Endothelial cell of umbilical vein (primary cell): ENCODE results near the gene ETV3. TPM values are rescaled to one million over a fixed set of nuclear protein-coding genes. Genes with fewer than 3 reads are reported as not detected.

Source experiments
- BruUV-seq: library from RNA; stranded (reverse); fragments of 400-500 nt; replicated peaks from 2 replicates; lab custom pipeline; 2021; lab: Mats Ljungman, UMichigan
- CTCF ChIA-PET: fragments of 300-600, 350-600 bp; sonication (Branson Sonifier 250); formaldehyde crosslinking; loops from one replicate; lab custom pipeline; 2021; ENCODE audit warnings: antibody characterized with exemption, inconsistent platforms; lab: Charles Lee
- POLR2A ChIA-PET: fragments of 300-600, 350-600 bp; sonication (Branson Sonifier 250); formaldehyde crosslinking; loops from one replicate; lab custom pipeline; 2021; ENCODE audit warnings: antibody characterized with exemption, inconsistent platforms; lab: Charles Lee
- DNase-seq: peaks from one replicate; pipeline ENCODE4 v3.0.0-alpha.2; 2011; ENCODE audit warnings: low read depth, low spot score
- FAIRE-seq: peaks from 2 replicates; lab custom pipeline; 2011; peaks lifted over from hg19 to GRCh38; lab: Jason Lieb, UNC
- H2AFZ ChIP-seq: 2 replicates; pipeline ENCODE4 v1.6.0; 2012; ENCODE audit warnings: low read depth, low read length, control low read depth, inconsistent platforms
- H3K27ac ChIP-seq: 2 replicates; pipeline ENCODE4 v1.5.1; 2011; ENCODE audit warnings: low read depth, mild to moderate bottlenecking, control low read depth, low read length, moderate library complexity; ENCODE audit not compliant: insufficient read depth
- H3K27me3 ChIP-seq, 2 experiments: 2 replicates each; pipeline versions ENCODE4 v1.6.0 to v1.6.1; 2011; ENCODE audit warnings: low read length in 2 of 2, mixed read lengths in 1 of 2; ENCODE audit not compliant: control insufficient read depth in 2 of 2, insufficient read depth in 2 of 2
- H3K36me3 ChIP-seq, 2 experiments: 2 replicates in 1 of 2; 3 replicates in 1 of 2; pipeline ENCODE4 v1.5.1; 2011; ENCODE audit warnings: low read length in 2 of 2, mild to moderate bottlenecking in 1 of 2, moderate library complexity in 1 of 2; ENCODE audit not compliant: control insufficient read depth in 2 of 2, insufficient read depth in 2 of 2; ENCODE audit errors: extremely low read depth in 1 of 2
- H3K4me1 ChIP-seq: 3 replicates; pipeline ENCODE4 v1.5.1; 2011; ENCODE audit warnings: mild to moderate bottlenecking, low read length; ENCODE audit not compliant: control insufficient read depth, insufficient read depth; ENCODE audit errors: extremely low read depth
- H3K4me2 ChIP-seq: 2 replicates; pipeline ENCODE4 v1.6.1; 2011; ENCODE audit warnings: low read length, control low read depth, mixed read lengths; ENCODE audit not compliant: insufficient read depth
- H3K4me3 ChIP-seq, 3 experiments: fragments of 200-600 bp in 1 of 3; sonication (generic), shearing (Covaris generic) in 1 of 3; replicated peaks in 1 of 3; 2 replicates each; pipeline ENCODE4 v1.5.1; 2011 to 2016; ENCODE audit warnings: control low read depth in 3 of 3, low read length in 3 of 3, mild to moderate bottlenecking in 2 of 3, inconsistent platforms in 1 of 3, low read depth in 1 of 3, moderate library complexity in 1 of 3; ENCODE audit not compliant: insufficient read depth in 1 of 3
- H3K79me2 ChIP-seq: 2 replicates; pipeline ENCODE4 v1.6.0; 2012; ENCODE audit warnings: low read length, inconsistent platforms; ENCODE audit not compliant: control insufficient read depth, insufficient read depth
- H3K9ac ChIP-seq: replicated peaks from 2 replicates; pipeline ENCODE3; 2011; ENCODE audit warnings: low read length, control low read depth; ENCODE audit not compliant: insufficient read depth; ENCODE audit errors: extremely low read depth
- H3K9me1 ChIP-seq: replicated peaks from 3 replicates; pipeline ENCODE4 v1.6.0; 2011; ENCODE audit warnings: mild to moderate bottlenecking, low read length; ENCODE audit not compliant: control insufficient read depth, insufficient read depth; ENCODE audit errors: extremely low read depth
- H3K9me3 ChIP-seq: replicated peaks from 2 replicates; pipeline ENCODE4 v1.5.1; 2012; ENCODE audit warnings: low read length, inconsistent platforms; ENCODE audit not compliant: control insufficient read depth, insufficient read depth
- H4K20me1 ChIP-seq: replicated peaks from 2 replicates; pipeline ENCODE3; 2011; ENCODE audit warnings: mild to moderate bottlenecking, low read length; ENCODE audit not compliant: control insufficient read depth, insufficient read depth; ENCODE audit errors: extremely low read depth
- EZH2 ChIP-seq: IDR thresholded peaks from 2 replicates; pipeline ENCODE4 v1.6.1; 2012; ENCODE audit warnings: borderline replicate concordance, low read depth, mild to moderate bottlenecking, moderate library complexity, low read length, inconsistent platforms; ENCODE audit not compliant: severe bottlenecking
- FOS ChIP-seq: IDR thresholded peaks from 2 replicates; pipeline ENCODE4 v1.6.1; 2011; ENCODE audit warnings: mild to moderate bottlenecking, low read length, moderate library complexity, borderline replicate concordance; ENCODE audit not compliant: insufficient read depth
- JUN ChIP-seq: IDR thresholded peaks from 2 replicates; pipeline ENCODE4 v1.6.1; 2011; ENCODE audit warnings: borderline replicate concordance, low read depth; ENCODE audit not compliant: insufficient read length, insufficient read depth
- MYC ChIP-seq: IDR thresholded peaks from one replicate; pipeline ENCODE4 v1.6.1; 2011; ENCODE audit warnings: mild to moderate bottlenecking, low read depth, low read length
- POLR2A ChIP-seq: IDR thresholded peaks from 2 replicates; pipeline ENCODE4 v1.6.1; 2012; ENCODE audit warnings: low read depth, mild to moderate bottlenecking, control low read depth, low read length
- POLR2AphosphoS5 ChIP-seq: IDR thresholded peaks from 2 replicates; pipeline ENCODE4 v1.6.1; 2012; ENCODE audit warnings: low read depth, mild to moderate bottlenecking, control low read depth, low read length, moderate library complexity; ENCODE audit not compliant: insufficient read depth
- dilution Hi-C: fragments of 300-500 bp; cut with MboI; formaldehyde crosslinking; loops from one replicate; pipeline ENCODE4 v1.15.0; 2019; ENCODE audit warnings: low sequenced_read_pairs; ENCODE audit not compliant: extremely low pct_ligation_motif_present
- intact Hi-C: fragments of 100-400 bp; cut with micrococcal nuclease; formaldehyde crosslinking; loops from one replicate; pipeline ENCODE4 v1.10.0; 2022
- polyA plus RNA-seq, 4 experiments: library from polyadenylated mRNA; depleted of rRNA in 3 of 4; stranded (reverse) in 3 of 4; unstranded in 1 of 4; fragments of >200 nt; gene quantifications; 2 replicates each; pipeline versions ENCODE4 v1.2.1 to v1.2.3, GENCODE V29; 2011 to 2012; ENCODE audit warnings: missing spikeins in 1 of 4
- total RNA-seq: library from RNA; stranded (reverse); gene quantifications from 2 replicates; pipeline ENCODE4 v1.2.3, GENCODE V29; 2021
- TF ChIP-seq, protein P1 (sequence below), 2 donors: IDR thresholded peaks; 1 replicate in 1 of 2; 2 replicates in 1 of 2; pipeline ENCODE4 v1.5.1; 2011; ENCODE audit warnings: low read length in 2 of 2, mild to moderate bottlenecking in 2 of 2, moderate library complexity in 2 of 2, control low read depth in 1 of 2, inconsistent platforms in 1 of 2, low read depth in 1 of 2; ENCODE audit not compliant: insufficient read depth in 1 of 2; ENCODE audit errors: extremely low read depth in 1 of 2

ETV3 gene
- total and polyA plus RNA-seq, 2 donors (not counting 3 experiments of a cell fraction or from before 2014, with no cell fraction given), result 6.8 to 22.3 TPM

GRCh38 chr1:157137408-157138219 is 581 bp downstream of the ETV3 start:
- Histone ChIP-seq H3K4me3 (peak overlapping the region; percentile 92 to 99 (median 96)), H3K4me2 (peak overlapping the region; percentile 91), H3K27ac (peak overlapping the region; percentile 84), H3K9ac (peak overlapping the region; percentile 94), H3K9me3 (no peaks in the 10 kb centered on the region), H4K20me1 (peaks cover 6% of the 10 kb centered on the region), H3K9me1 (no peaks in the 10 kb centered on the region), H2AFZ (peak overlapping the region; percentile 36), H3K79me2 (peaks cover 30% of the 10 kb centered on the region), H3K4me1 (peaks cover 21% of the 10 kb centered on the region), H3K36me3 (peaks cover 16 to 27% of the 10 kb centered on the region in 2 experiments), H3K27me3 (no peaks in the 10 kb centered on the region)
- intact Hi-C loops, result loop anchor here (1.0 kb wide), 2 partner anchors 18 to 47 kb away; no protein-coding TSS in a partner anchor
- FAIRE-seq (peak; percentile 63), DNase-seq (peak; percentile 32)
- POLR2A ChIA-PET, result interaction anchor here (2.2 kb wide), 1 partner anchor 17 kb away, joined by 7 read pairs; no protein-coding TSS in a partner anchor
- BruUV-seq, result no TSS peak
- CTCF ChIA-PET, result interaction anchor here (1.1 to 7.3 kb wide), 5 partner anchors 16 to 189 kb away, joined by 3 to 96 read pairs (median 4); no protein-coding TSS in a partner anchor
- TF ChIP-seq FOS, result no peak
- TF ChIP-seq, protein P1, sequence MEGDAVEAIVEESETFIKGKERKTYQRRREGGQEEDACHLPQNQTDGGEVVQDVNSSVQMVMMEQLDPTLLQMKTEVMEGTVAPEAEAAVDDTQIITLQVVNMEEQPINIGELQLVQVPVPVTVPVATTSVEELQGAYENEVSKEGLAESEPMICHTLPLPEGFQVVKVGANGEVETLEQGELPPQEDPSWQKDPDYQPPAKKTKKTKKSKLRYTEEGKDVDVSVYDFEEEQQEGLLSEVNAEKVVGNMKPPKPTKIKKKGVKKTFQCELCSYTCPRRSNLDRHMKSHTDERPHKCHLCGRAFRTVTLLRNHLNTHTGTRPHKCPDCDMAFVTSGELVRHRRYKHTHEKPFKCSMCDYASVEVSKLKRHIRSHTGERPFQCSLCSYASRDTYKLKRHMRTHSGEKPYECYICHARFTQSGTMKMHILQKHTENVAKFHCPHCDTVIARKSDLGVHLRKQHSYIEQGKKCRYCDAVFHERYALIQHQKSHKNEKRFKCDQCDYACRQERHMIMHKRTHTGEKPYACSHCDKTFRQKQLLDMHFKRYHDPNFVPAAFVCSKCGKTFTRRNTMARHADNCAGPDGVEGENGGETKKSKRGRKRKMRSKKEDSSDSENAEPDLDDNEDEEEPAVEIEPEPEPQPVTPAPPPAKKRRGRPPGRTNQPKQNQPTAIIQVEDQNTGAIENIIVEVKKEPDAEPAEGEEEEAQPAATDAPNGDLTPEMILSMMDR (IDR thresholded peaks at IDR 0.05; ENCODE audit: extremely low read depth in 1 of 2, insufficient read depth in 1 of 2, low read depth in 1 of 2, low read length in 2 of 2), result no peak
- no peak for TF ChIP-seq EZH2
- no peak for TF ChIP-seq MYC
- TF ChIP-seq JUN, result no peak
- no peak for TF ChIP-seq POLR2A
- TF ChIP-seq POLR2AphosphoS5, result no peak
- dilution Hi-C loops, result no loop called here
